ENCODE measurements around the gene TMEM242.

The TMEM242 gene

DNA sequence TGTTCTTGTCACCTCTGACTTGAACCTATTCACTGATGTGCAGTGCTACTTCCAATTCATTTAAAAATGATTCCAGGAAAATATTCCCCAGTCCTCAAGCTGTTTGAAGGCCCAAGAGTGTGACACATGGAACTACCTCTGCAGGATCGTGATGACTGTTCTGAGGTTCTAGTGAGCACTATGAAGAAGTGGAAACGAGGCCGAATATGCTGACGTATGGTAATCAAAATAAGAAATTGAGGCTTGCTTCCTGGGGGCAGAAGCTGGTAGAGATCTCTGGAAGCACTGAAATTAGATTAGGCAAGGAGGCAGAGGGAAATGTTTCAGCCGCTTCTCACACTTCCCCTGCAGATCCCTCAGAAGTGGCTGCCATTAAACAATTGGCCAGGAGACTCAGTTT lies 15.7 kb downstream of the TMEM242 start:
- no peak for TF ChIP-seq GATA3 (IDR thresholded peaks at IDR 0.05; ENCODE audit: low read depth, low read length)
- TF ChIP-seq GATA2 (IDR thresholded peaks at IDR 0.05; ENCODE audit: low read depth, low read length) = no peak

DNA sequence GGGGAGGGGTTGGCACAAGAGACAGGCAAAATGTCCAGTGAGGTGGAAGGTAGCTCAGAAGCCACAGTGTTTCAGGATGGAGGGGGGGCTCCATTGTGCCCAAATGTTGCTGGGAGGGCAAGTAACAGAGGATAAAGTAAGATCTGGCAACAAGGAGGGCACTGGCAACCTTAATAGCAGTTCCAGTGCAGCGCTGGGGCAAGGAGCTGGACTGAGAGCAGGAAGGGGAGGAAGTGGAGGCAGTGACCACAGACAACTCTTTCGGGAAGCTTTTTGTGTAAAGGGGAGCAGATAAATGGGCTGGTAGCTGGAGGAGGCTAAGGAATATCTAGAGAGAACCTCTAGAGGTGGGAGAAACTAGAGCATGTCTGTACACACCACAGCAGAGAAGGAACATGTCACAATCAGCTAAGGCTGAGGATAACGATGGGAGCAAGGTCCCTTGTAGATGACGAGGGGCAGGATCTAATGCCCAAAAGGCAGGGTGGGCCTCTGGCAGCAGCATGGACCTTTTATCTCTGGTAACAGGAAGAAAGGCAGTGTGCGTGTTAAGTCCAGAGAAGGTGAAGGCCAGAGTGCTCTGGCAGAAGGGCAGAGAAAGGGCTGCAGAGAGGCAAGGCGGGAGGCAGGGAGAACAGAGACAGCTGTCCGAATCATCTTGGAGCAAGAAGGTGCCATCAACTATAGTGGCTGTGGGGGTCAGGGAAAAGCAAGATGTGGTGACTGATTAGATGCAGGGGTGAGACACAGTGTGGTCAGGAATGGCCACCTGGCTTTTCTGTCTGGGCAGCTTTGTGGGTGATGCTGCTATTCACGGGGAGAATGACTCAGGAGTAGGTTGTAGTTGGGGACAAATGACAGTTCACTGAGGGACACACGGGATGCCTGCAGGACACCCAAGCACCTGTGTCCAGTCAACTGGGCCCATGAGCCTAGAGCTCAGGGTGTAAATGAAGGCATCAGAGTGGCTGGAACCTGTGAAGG lies 17.4 kb downstream of the TMEM242 start:
- TF ChIP-seq GATA2 (IDR thresholded peaks at IDR 0.05; ENCODE audit: low read depth, low read length) (no peak), GATA3 (IDR thresholded peaks at IDR 0.05; ENCODE audit: low read depth, low read length) (no peak)

DNA sequence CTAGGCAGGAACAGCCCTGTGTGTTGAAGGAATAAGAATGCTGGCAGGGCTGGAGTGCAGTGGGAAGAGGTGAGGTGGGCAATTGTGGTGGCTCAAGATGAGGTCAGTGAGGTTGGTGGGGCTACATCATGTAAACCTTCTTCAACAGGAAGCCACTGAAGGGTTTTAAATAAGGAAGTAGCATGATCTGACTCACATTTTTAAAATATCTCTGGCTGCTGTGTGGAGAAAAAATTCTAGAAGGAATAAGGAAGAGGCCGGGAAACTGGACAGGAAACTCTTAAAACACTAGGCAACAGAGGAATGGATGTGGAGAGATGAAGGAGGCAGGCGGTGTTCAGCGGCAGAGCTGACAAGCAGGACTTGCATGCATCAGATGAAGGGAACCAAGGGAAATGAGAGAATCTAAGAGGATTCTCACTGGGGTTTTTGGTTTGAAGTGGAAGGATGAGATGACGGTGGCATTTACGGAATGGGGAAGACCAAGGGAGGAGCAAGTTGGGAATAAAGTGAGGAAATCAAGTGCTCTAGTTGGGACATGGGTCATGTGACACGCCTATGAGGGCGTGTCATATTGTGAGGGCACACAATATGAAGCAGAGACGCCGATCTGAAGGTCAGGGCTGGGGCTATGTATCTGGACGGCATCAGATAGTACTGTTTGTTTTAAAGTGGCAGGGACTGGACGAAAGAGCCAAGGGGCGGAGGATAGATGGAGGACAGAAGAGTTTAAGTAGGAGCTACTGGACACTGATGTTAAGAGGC lies 18.2 kb downstream of the TMEM242 start:
- TF ChIP-seq GATA3 (IDR thresholded peaks at IDR 0.05; ENCODE audit: low read depth, low read length) = no peak
- no peak for TF ChIP-seq GATA2 (IDR thresholded peaks at IDR 0.05; ENCODE audit: low read depth, low read length)

DNA sequence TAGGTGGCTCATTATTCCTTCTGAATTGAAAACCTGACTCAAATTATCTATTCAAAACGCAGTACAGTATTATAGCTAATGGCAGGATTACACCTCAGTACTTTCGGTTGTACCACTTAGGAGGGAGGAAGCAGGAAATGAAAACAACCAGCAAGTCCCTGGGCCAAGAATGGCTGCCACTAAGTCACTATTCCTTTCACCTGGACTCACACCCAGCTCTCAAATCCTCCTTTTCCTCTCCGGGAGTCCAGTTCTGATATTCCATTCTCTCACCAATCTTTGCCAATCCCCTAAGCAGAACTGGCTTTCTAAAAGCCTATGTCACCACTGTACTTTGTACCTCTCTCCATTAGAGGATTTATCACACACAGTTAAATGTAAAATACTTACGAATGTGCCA lies 20.6 kb downstream of the TMEM242 start:
- TF ChIP-seq GATA3 (IDR thresholded peaks at IDR 0.05; ENCODE audit: low read depth, low read length) (no peak), GATA2 (IDR thresholded peaks at IDR 0.05; ENCODE audit: low read depth, low read length) (no peak)

DNA sequence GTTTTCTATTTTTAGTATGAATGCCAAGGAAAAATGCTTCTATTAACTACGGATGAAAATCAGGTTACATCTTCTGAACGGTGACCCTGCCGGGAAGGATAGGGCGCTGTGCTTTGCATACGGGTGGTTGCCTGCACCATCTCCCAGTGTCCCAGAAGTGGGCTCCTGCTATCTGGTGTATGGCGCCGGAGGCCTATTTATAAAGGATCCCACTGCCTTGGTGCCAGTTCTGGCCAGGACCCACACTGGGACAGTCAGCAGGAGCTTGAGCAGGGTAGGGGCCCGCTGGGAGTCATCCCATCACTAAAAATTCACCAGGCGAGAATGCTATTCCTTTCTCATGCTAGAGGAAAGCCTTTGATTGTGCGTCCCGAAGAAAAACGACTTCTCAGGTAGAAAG lies 22.9 kb downstream of the TMEM242 start:
- no peak for TF ChIP-seq GATA2 (IDR thresholded peaks at IDR 0.05; ENCODE audit: low read depth, low read length)

DNA sequence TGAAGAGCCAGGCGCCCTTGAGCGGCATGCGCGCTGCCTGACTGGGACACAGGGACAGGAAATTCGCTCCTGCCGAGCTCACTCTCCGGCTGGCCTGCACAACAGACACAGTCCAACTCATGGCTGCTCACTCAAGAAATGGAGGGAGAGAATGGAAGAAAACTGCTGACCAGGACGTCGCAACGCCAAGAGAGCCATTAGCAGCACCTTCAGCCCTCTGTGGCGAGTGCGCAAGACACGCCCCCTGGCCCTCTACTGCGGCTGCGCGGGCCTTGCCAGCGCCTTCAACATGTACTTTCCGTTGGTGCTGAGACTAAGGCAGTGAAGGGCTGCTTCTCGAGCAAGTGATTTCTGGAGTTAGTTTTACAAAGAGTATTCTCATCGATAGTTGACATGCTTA lies 23.3 kb downstream of the TMEM242 start:
- TF ChIP-seq GATA3 (IDR thresholded peaks at IDR 0.05; ENCODE audit: low read depth, low read length) (no peak), GATA2 (IDR thresholded peaks at IDR 0.05; ENCODE audit: low read depth, low read length) (no peak)

DNA sequence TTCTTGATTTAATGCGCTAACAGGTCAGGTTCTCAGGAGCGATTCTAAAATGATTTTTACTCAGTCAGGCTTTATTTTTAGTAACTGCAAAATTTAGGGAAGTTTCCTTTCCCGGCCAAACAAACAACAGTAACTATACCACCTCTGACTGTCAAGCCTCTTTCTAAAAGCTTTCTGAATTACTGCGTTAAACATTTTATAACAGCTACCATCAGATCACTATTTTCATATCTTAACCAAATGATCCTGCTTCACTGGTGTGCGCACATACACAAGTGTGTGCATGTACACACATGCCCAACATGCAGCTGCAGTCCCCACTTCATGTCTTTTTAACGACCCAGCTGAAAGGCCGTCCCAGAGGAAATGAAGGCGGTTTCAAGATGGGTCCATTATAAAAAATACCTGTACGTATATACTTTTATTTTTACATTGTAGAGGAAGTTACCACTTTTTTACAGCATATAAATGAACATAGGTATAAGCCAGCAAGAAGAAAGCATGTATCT lies 25.0 kb downstream of the TMEM242 start:
- TF ChIP-seq GATA3 (IDR thresholded peaks at IDR 0.05; ENCODE audit: low read depth, low read length) (no peak), GATA2 (IDR thresholded peaks at IDR 0.05; ENCODE audit: low read depth, low read length) (no peak)

DNA sequence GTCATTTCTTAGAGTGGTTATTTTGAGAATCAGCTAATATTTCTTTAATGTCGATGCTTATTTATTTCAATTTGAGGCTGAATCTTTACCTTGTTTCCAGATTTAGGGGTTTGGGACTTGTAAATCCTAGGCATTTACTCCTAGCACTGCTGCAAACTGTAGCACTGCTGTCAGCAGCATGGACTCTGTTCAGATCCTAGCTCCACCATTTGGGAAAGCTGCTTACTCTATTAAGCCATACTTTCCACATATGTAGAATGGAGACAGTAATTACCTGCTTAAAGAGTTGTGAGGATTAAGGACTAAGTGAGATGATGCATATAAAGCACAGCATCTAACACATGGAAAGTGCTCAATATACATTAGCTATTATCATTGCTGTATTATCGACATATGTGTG lies 28.7 kb downstream of the TMEM242 start:
- TF ChIP-seq GATA2 (IDR thresholded peaks at IDR 0.05; ENCODE audit: low read depth, low read length) = no peak
- no peak for TF ChIP-seq GATA3 (IDR thresholded peaks at IDR 0.05; ENCODE audit: low read depth, low read length)

DNA sequence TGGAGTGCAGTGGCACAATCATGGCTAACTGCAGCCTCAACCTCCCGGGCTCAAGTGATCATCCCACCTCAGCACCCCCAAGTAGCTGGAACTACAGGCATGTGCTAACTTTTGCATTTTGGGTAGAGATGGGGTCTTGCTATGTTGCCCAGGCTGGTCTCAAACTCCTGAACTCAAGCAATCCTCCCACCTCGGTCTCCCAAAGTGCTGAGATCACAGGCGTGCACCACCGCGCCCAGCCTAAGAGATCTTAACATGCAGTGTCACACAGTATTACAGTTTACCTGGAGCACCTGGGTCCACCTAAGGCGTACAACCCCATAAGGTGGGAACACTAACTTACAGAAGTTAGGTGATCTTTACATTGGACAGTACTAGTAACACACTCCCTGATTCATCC lies 29.5 kb downstream of the TMEM242 start:
- TF ChIP-seq GATA2 (IDR thresholded peaks at IDR 0.05; ENCODE audit: low read depth, low read length) (no peak), GATA3 (IDR thresholded peaks at IDR 0.05; ENCODE audit: low read depth, low read length) (no peak)

DNA sequence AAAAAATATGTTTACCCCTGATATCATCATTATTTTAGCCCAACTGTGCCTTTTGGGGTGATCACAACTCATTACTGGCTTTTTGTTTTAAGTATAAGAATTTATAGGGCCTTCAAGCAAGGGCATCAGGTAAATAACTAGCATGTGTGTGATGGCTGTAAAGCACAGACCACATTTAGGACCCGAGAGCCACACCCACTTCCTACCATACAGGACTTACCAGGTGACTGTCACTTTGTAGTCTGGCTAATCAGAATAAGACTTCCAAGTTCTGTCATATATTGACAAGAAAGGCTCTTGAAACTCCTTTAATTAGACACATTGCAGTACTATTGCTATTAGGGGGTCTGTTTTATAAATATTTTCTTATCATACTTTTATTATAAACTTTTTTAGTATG lies 31.1 kb downstream of the TMEM242 start:
- TF ChIP-seq GATA2 (IDR thresholded peaks at IDR 0.05; ENCODE audit: low read depth, low read length) = no peak
- TF ChIP-seq GATA3 (IDR thresholded peaks at IDR 0.05; ENCODE audit: low read depth, low read length) = no peak

DNA sequence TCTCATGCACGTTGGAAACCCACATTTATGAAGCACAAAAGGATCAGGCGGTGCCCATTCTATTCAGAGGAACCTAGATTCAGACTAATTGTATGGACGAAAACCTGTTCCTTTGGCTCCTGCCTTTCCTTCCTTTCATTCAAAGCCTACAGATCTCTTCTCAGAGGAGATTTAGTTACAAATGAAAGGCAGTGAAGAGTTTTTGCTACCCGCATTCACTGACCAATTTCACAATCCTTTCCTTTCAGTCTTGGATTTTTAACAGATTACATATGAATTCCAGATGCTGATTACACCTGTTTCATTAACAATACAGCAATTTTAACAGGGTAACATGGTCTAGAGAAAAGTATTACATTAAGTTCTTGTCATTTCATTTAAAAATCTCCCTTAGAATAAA lies 32.0 kb downstream of the TMEM242 start:
- TF ChIP-seq GATA2 (IDR thresholded peaks at IDR 0.05; ENCODE audit: low read depth, low read length) (no peak), GATA3 (IDR thresholded peaks at IDR 0.05; ENCODE audit: low read depth, low read length) (no peak)

DNA sequence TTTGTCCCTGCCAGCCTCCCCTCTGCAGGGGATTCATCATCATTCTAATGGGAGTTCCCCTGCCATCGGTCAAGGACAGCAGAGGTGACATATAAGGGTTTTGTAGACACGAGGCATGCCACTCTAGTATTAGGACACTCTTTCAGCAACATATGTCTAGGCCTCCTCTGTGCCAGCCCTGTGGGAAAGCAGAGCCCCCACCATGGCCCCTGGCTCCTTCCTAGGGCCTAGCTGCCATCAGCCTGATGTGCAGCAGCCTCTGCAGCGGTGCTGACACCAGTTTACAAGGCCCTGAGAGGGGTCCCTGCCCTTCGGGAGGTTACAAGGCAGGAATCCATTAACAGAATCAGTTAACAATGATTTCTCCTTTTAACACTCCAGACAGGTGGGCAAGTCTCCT lies 32.5 kb downstream of the TMEM242 start:
- TF ChIP-seq GATA3 (IDR thresholded peaks at IDR 0.05; ENCODE audit: low read depth, low read length) (no peak), GATA2 (IDR thresholded peaks at IDR 0.05; ENCODE audit: low read depth, low read length) (no peak)

DNA sequence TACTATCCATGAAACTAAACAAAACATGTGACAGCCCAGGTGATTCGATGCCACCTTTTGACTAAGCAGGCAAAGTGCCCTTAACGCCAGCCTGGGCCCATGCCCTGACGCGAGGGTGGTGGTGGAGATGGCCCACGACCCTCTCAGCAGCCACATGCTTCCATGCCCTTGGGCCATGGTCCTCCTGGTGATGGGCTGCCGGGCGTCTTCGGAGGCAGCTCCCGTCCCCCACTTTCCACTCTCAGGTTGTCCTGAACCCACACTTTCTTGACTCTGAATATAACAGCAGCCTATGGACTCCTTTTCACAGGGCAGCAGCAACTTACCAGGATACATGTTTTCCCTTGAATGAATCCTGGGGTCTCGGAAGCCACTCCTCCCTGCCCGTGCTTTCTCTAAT lies 33.6 kb downstream of the TMEM242 start:
- TF ChIP-seq GATA2 (IDR thresholded peaks at IDR 0.05; ENCODE audit: low read depth, low read length) (no peak), GATA3 (IDR thresholded peaks at IDR 0.05; ENCODE audit: low read depth, low read length) (no peak)

DNA sequence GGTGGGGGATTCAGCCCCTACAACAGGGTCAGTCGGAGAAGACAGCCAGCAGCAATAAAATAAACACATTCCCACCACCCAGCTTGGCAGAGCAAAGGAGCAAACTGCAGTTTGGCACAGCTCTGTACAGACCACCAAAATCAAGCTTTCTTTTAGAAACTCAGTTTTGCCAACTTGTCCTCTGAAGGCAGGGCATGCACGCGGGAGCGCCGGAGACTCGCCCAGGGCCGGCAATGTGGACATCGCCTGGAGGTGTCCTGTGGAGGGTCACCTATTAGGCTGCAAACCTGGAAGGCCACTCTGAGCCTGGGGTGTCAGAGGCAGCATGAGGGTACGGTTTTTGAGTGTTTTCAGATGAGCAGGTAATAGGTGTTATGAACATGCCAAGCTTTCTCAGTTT lies 34.7 kb downstream of the TMEM242 start:
- TF ChIP-seq GATA2 (IDR thresholded peaks at IDR 0.05; ENCODE audit: low read depth, low read length) = no peak
- no peak for TF ChIP-seq GATA3 (IDR thresholded peaks at IDR 0.05; ENCODE audit: low read depth, low read length)

DNA sequence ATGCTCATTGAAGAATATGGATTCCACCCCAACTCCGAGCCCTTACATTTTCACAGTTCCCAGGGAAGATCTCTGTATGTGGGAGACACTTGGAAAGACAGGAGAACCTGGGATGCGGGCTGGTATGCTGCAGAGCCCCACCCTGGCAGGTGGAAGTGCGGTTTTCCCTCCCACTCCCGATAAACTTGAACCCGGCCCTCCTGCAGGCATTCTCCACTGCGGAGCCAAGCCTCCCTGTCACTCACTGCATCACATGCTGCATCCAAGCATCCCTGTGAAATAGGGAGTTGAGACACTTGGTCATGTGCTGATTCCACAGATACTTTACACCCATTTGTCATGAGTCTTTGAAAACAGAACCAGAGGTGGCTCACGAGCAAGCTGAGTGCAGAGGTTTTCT lies 35.4 kb downstream of the TMEM242 start:
- no peak for TF ChIP-seq GATA3 (IDR thresholded peaks at IDR 0.05; ENCODE audit: low read depth, low read length)
- no peak for TF ChIP-seq GATA2 (IDR thresholded peaks at IDR 0.05; ENCODE audit: low read depth, low read length)
